Caco-2 (cell line): ENCODE measurements around the gene ZNF609. TPM values are rescaled to one million over a fixed set of nuclear protein-coding genes. Genes with fewer than 3 reads are reported as not detected.

ENCODE experiments used
- BruUV-seq: library from RNA; stranded (reverse); fragments of 400-500 nt; replicated peaks from 2 replicates; lab custom pipeline; 2021; lab: Mats Ljungman, UMichigan
- CTCF ChIA-PET: fragments of 300-600 bp; sonication (Branson Sonifier 250); formaldehyde crosslinking; loops from one replicate; lab custom pipeline; 2022; ENCODE audit warnings: antibody characterized with exemption; lab: Charles Lee
- POLR2A ChIA-PET: fragments of 300-600 bp; sonication (Branson Sonifier 250); formaldehyde crosslinking; loops from one replicate; lab custom pipeline; 2022; ENCODE audit warnings: antibody characterized with exemption; lab: Charles Lee
- DNase-seq, 2 experiments: peaks; one replicate each; pipeline versions ENCODE4 v3.0.0 to v3.0.0-alpha.2; 2020 to 2022
- H3K27me3 ChIP-seq: replicated peaks from 2 replicates; pipeline ENCODE4 v1.6.0; 2011; ENCODE audit warnings: low read length; ENCODE audit not compliant: control insufficient read depth, insufficient read depth
- H3K36me3 ChIP-seq: 2 replicates; pipeline ENCODE4 v1.5.1; 2011; ENCODE audit warnings: low read length; ENCODE audit not compliant: control insufficient read depth, insufficient read depth
- H3K4me1 ChIP-seq: fragments of 250-450 bp; sonication (Bioruptor Pico); 2 replicates; pipeline ENCODE4 v1.5.1; 2020; ENCODE audit warnings: mild to moderate bottlenecking
- H3K4me3 ChIP-seq: 2 replicates; pipeline ENCODE4 v1.5.1; 2011; ENCODE audit warnings: low read depth, mild to moderate bottlenecking, control low read depth, low read length
- H3K9me3 ChIP-seq: fragments of 250-450 bp; sonication (Bioruptor Pico); 2 replicates; pipeline ENCODE4 v1.5.1; 2020; ENCODE audit warnings: mild to moderate bottlenecking, moderate library complexity
- H3K27ac Mint-ChIP-seq: one replicate; pipeline ENCODE4 v1.8.0; 2022; ENCODE audit warnings: mixed read lengths; ENCODE audit not compliant: unreplicated experiment
- H3K27me3 Mint-ChIP-seq: one replicate; pipeline ENCODE4 v1.8.0; 2022; ENCODE audit warnings: mixed read lengths; ENCODE audit not compliant: insufficient read depth, unreplicated experiment
- H3K36me3 Mint-ChIP-seq: one replicate; pipeline ENCODE4 v1.8.0; 2022; ENCODE audit warnings: mild to moderate bottlenecking, mixed read lengths; ENCODE audit not compliant: insufficient read depth, unreplicated experiment
- H3K4me1 Mint-ChIP-seq: one replicate; pipeline ENCODE4 v1.8.0; 2022; ENCODE audit warnings: low read depth, mixed read lengths; ENCODE audit not compliant: unreplicated experiment
- H3K4me3 Mint-ChIP-seq: one replicate; pipeline ENCODE4 v1.8.0; 2022; ENCODE audit warnings: mild to moderate bottlenecking, moderate library complexity, mixed read lengths; ENCODE audit not compliant: unreplicated experiment
- H3K9me3 Mint-ChIP-seq: one replicate; pipeline ENCODE4 v1.8.0; 2022; ENCODE audit warnings: mixed read lengths; ENCODE audit not compliant: unreplicated experiment
- CTCF ChIP-seq, 2 experiments: fragments of 200-600 bp in 1 of 2; IDR thresholded peaks; 1 replicate in 1 of 2; 2 replicates in 1 of 2; pipeline versions ENCODE4 v1.5.1 to v1.8.0; 2011 to 2022; ENCODE audit warnings: antibody characterized with exemption in 1 of 2, control low read depth in 1 of 2, inconsistent platforms in 1 of 2, low read depth in 1 of 2, low read length in 1 of 2, mild to moderate bottlenecking in 1 of 2, moderate library complexity in 1 of 2; ENCODE audit not compliant: insufficient read depth in 1 of 2, severe bottlenecking in 1 of 2, unreplicated experiment in 1 of 2
- intact Hi-C: fragments of 100-400 bp; cut with micrococcal nuclease; formaldehyde crosslinking; loops from one replicate; pipeline ENCODE4 v1.10.0; 2022; ENCODE audit not compliant: unreplicated experiment
- total RNA-seq: library from RNA; stranded (reverse); gene quantifications from 2 replicates; pipeline ENCODE4 v1.2.3, GENCODE V29; 2022

The ZNF609 gene
- total RNA-seq, 1 experiment from 2014 or later: 30.1 TPM

DNA sequence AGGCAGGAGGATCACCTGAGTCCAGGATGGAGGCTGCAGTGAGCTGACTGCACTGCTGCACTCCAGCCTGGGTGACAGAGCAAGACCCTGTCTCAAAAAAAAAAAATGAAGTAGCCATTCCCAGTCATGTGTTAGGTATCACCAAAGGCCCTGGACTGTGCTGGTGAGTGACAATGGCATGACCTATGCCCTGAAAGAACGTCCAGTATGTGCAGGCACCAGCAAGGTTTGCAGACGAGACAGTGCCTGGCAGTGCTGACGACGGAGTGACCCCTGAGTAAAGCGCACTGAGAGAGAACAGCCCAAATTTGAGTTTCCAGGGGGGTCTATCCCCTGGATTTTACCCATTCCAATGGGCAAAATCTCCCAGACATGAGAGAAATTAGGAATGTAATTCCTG, 269.8 kb downstream of the ZNF609 start:
- no peaks in the 10 kb centered on the region for H3K4me1 ChIP-seq
- Mint-ChIP-seq H3K4me1 (no peaks in the 10 kb centered on the region), H3K27ac (no peak overlapping the region), H3K27me3 (no peaks in the 10 kb centered on the region), H3K4me3 (no peak overlapping the region), H3K9me3 (no peaks in the 10 kb centered on the region), H3K36me3 (peaks cover 7% of the 10 kb centered on the region)
- no peaks in the 10 kb centered on the region for H3K9me3 ChIP-seq
- ChIA-PET POLR2A (no interaction called here), CTCF (no interaction called here)
- no peaks in the 10 kb centered on the region for H3K27me3 ChIP-seq
- intact Hi-C loops: no loop called here
- no TSS peak for BruUV-seq
- no peak for DNase-seq
- H3K36me3 ChIP-seq: no peaks in the 10 kb centered on the region
- H3K4me3 ChIP-seq: no peak overlapping the region
- no peak for TF ChIP-seq CTCF (IDR thresholded peaks at IDR 0.05; ENCODE audit: insufficient read depth in 1 of 2, low read depth in 1 of 2, low read length in 1 of 2, severe bottlenecking in 1 of 2, unreplicated experiment in 1 of 2)

DNA sequence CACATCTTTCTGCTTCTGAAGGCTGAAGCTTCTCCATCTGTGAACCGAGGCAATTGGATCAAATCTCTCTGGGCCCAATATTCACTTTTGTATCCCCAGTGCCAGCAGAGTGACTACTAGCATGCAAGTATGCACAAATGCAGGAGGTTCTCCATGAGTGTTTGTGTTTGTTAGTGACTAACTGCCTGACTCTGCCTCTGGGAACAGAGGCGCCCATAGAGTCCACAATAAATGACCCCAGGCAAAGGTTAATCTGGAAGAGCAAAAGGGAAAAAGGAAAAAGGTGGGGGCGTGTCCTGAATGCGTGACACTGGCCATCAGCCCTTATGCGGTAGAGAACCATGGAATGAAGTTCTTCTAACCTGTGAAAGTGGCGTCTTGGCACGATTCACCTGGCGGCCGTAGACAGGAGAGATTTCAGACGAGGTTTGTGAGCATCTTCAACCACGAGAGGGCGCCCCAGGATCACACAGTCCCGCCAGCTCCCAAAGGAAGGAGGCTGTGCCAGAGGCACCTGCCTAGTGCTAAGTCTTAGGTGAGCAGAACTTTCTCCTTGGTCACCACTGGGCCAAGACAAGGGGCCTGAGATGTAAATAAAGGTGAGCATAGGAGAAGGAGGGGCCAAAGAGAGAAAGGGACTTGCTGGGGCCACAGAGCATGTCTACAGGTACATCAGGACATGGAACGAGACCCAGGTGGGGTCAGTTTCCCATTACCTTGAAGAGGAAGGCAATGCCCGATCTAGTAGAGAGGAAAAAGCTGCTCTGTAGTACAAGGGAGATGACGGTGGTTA, 270.8 kb downstream of the ZNF609 start:
- Histone ChIP-seq H3K36me3 (no peaks in the 10 kb centered on the region), H3K9me3 (no peaks in the 10 kb centered on the region), H3K4me1 (no peaks in the 10 kb centered on the region), H3K4me3 (no peak overlapping the region), H3K27me3 (no peaks in the 10 kb centered on the region)
- no peaks in the 10 kb centered on the region for H3K9me3 Mint-ChIP-seq
- peaks cover 7% of the 10 kb centered on the region for H3K36me3 Mint-ChIP-seq
- H3K4me1 Mint-ChIP-seq: no peaks in the 10 kb centered on the region
- DNase-seq: peak; percentile 84 to 89
- H3K27ac Mint-ChIP-seq: no peak overlapping the region
- no peaks in the 10 kb centered on the region for H3K27me3 Mint-ChIP-seq
- CTCF ChIA-PET: interaction anchor here (0.5 to 2.6 kb wide), 8 partner anchors 12 to 241 kb away, joined by 3 to 39 read pairs (median 3); partner anchors contain the start of gene PIF1
- BruUV-seq: no TSS peak
- intact Hi-C loops: loop anchor here (1.0 kb wide), 1 partner anchor 79 kb away; no protein-coding TSS in a partner anchor
- H3K4me3 Mint-ChIP-seq: no peak overlapping the region
- POLR2A ChIA-PET: interaction anchor here (0.5 kb wide), 1 partner anchor 454 kb away, joined by 22 read pairs; the partner anchor contains the start of gene CLPX
- TF ChIP-seq CTCF (IDR thresholded peaks at IDR 0.05; ENCODE audit: insufficient read depth in 1 of 2, low read depth in 1 of 2, low read length in 1 of 2, severe bottlenecking in 1 of 2, unreplicated experiment in 1 of 2): peak; percentile 89

DNA sequence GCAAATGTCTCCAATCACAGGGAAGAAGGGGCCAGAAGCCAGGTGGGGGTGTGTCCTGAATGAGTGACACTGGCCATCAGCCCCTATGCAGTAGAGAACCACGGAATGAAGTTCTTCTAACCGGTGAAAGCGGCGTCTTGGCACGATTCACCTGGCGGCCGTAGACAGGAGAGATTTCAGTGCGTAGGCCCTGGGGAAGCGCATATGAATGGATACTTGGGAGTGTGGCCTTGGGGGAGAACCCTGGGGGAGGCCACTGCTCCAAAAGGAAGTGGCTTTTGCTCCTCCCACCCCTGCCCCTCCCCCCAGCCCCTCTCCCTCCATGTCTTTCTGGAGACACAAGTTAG, 271.4 kb downstream of the ZNF609 start:
- H3K27ac Mint-ChIP-seq: no peak overlapping the region
- peaks cover 7% of the 10 kb centered on the region for H3K36me3 Mint-ChIP-seq
- intact Hi-C loops: loop anchor here (1.0 kb wide), 1 partner anchor 79 kb away; no protein-coding TSS in a partner anchor
- ChIA-PET CTCF (interaction anchor here (1.0 to 2.6 kb wide), 6 partner anchors 11 to 370 kb away, joined by 3 to 39 read pairs (median 3); no protein-coding TSS in a partner anchor), POLR2A (no interaction called here)
- H3K4me3 ChIP-seq: no peak overlapping the region
- no peaks in the 10 kb centered on the region for H3K27me3 ChIP-seq
- no peak for TF ChIP-seq CTCF (IDR thresholded peaks at IDR 0.05; ENCODE audit: insufficient read depth in 1 of 2, low read depth in 1 of 2, low read length in 1 of 2, severe bottlenecking in 1 of 2, unreplicated experiment in 1 of 2)
- no peaks in the 10 kb centered on the region for H3K9me3 Mint-ChIP-seq
- no peaks in the 10 kb centered on the region for H3K4me1 ChIP-seq
- no TSS peak for BruUV-seq
- no peak for DNase-seq
- H3K27me3 Mint-ChIP-seq: no peaks in the 10 kb centered on the region
- no peaks in the 10 kb centered on the region for H3K4me1 Mint-ChIP-seq
- no peak overlapping the region for H3K4me3 Mint-ChIP-seq
- H3K36me3 ChIP-seq: no peaks in the 10 kb centered on the region
- H3K9me3 ChIP-seq: no peaks in the 10 kb centered on the region
